IPS-15b (cell line): Measurements from ENCODE around the gene RNF20.
"Not testable (repeated sequence)": the region's sequence is repeated elsewhere in the genome, so short reads cannot be mapped to it uniquely, and the experiment has no call there.

ENCODE experiments used
- H3K27me3 ChIP-seq: one replicate; pipeline ENCODE4 v1.6.1; 2013; ENCODE audit warnings: low read length; ENCODE audit not compliant: control insufficient read depth, insufficient read depth
- H3K36me3 ChIP-seq: one replicate; pipeline ENCODE4 v1.6.1; 2013; ENCODE audit warnings: low read length; ENCODE audit not compliant: control insufficient read depth, insufficient read depth
- H3K4me1 ChIP-seq: one replicate; pipeline ENCODE4 v1.6.1; 2013; ENCODE audit warnings: mild to moderate bottlenecking, low read length; ENCODE audit not compliant: control insufficient read depth, insufficient read depth
- H3K4me3 ChIP-seq: one replicate; pipeline ENCODE4 v1.5.1; 2013; ENCODE audit warnings: low read depth, low read length
- H3K9ac ChIP-seq: one replicate; pipeline ENCODE4 v1.6.1; 2013; ENCODE audit warnings: low read depth, mild to moderate bottlenecking, low read length
- H3K9me3 ChIP-seq: one replicate; pipeline ENCODE4 v1.6.1; 2013; ENCODE audit warnings: mild to moderate bottlenecking, low read length; ENCODE audit not compliant: control insufficient read depth, insufficient read depth

The RNF20 gene

DNA sequence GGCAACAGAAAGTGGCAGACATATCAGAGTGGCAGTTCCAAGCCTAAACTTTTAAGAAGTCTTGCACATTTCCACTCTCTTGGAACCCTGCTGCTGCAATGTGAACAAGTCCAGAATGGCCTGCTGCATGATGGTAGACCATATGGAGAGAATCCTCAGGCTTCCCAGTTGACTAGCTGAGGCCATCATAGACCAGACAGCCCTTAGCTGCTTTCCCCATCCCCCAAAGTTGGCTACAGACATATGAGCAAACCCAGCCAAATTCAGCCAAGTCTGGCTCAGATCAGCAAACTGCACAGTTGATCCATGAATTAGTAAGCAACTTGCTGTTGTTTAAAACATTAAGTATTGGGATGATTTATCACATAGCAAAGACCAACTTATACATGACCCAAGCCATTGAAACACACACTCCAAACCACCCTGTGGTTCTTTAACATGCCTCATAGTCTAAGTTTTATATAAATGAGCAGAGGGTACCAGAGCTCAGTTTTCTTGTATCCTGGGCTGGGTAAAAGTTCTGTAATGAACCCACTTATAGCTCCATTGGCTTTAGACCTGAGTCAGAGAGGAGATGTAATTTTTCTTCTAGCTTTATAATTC, 41.2 kb downstream of the RNF20 start:
- Histone ChIP-seq H3K9ac (no peak overlapping the region), H3K9me3 (no peaks in the 10 kb centered on the region), H3K36me3 (no peaks in the 10 kb centered on the region), H3K4me1 (peaks cover 8% of the 10 kb centered on the region), H3K27me3 (no peaks in the 10 kb centered on the region), H3K4me3 (no peak overlapping the region)

DNA sequence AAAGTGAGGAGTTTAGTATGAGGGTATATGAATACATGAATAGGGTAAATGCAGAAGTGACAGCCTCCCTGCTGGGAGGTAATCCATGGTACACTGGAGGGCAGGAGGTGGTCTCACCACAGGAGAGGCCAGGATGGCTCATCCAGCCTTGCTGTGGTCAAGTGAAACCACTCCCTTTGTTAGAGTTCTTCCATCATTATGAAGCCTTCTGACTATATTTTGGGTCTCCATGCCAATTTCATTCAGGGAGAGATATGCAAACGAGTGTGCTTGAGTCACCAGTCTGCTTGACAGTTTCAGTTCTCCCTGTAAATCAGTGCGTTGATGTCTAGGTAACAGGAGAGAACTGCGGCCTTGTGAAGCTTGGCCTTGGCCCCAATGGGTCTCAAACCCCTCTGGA, 44.7 kb downstream of the RNF20 start:
- H3K36me3 ChIP-seq = no peaks in the 10 kb centered on the region
- no peaks in the 10 kb centered on the region for H3K9me3 ChIP-seq
- no peaks in the 10 kb centered on the region for H3K27me3 ChIP-seq
- H3K4me1 ChIP-seq = peaks cover 8% of the 10 kb centered on the region
- H3K9ac ChIP-seq = no peak overlapping the region
- no peak overlapping the region for H3K4me3 ChIP-seq

DNA sequence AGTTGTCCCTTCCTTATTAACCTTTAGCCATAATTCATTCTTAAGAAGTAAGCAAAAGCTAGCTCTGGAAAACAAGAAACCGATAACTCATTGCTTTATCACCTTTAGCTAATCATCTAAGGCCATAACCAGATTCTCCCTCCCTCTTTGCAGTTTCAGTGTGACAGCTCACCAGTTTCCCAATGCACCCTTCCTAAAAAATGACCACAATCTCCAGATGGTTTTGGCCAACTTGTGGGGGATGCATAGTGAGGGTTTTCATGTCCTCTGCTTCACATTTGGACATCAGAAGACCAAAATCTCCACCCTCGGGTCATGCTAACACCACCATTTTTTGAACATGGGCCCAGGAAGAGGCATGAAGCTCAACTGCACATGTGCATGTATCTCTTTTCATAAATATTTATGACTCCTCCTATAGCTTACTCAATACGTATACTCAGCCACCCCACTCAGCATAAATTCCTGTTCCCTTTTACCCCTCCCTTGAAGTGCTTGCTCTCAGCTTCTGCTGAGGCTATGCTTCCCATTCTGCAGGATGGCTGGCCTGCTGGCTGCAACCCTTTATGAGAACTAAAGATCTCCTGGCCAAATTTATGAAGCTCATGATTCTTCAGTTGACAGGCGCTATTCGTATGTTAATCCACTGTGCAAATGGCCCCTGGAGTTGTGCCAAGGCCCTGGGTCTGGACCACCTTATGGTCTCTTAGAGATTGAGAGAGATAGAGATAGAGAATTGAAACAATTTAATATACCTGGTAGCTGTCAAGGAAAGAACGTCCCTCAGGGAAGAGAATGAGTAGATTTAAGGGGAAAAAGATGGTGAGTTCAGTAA, 46.3 kb downstream of the RNF20 start:
- Histone ChIP-seq H3K9me3 (no peaks in the 10 kb centered on the region), H3K4me1 (peaks cover 12% of the 10 kb centered on the region), H3K36me3 (no peaks in the 10 kb centered on the region)

DNA sequence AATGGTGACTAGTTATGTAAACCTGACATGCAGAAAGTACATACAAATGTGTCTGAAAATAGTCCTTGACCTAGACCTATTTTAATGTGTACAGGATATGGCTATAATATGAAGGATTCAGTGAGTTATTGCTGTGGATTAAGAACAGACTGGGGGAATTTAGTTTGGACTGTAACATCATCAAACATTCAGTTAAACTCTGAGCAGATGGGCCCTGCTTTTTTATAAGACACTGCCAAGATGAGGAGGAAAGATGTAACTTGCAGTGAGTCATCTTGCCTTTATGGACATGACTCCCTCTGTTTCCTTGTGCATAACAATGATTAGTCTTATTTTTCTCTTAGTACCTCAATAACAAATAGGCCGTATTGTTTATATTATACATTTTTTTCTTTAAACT, 48.9 kb downstream of the RNF20 start:
- no peaks in the 10 kb centered on the region for H3K27me3 ChIP-seq
- H3K9ac ChIP-seq = no peak overlapping the region
- no peak overlapping the region for H3K4me3 ChIP-seq
- H3K9me3 ChIP-seq = no peaks in the 10 kb centered on the region
- no peaks in the 10 kb centered on the region for H3K36me3 ChIP-seq
- peaks cover 12% of the 10 kb centered on the region for H3K4me1 ChIP-seq

More for the DNA sequence above, 46.3 kb downstream of the RNF20 start:
- Histone ChIP-seq H3K27me3 (no peaks in the 10 kb centered on the region), H3K4me3 (no peak overlapping the region), H3K9ac (no peak overlapping the region)

DNA sequence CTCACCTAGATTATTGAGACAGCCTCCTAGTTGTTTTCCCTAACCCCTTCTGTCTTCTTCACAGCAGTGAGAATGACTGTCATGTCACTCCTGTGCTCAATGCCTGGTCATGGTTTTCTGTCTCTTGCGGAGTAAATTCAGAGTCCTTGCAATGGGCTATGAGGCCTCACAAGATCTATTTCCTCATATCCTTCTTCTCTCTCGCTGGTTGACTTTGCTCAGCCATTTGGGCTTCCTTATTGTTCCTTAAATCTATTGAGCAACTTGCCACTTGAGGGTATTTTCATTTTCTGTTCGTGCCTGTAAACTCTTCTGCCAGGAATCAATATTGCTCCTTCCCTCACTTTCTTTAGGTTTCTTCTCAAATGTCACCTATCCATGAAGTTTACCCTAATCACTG, 52.1 kb downstream of the RNF20 start:
- Histone ChIP-seq H3K4me1 (peaks cover 12% of the 10 kb centered on the region), H3K9ac (no peak overlapping the region), H3K36me3 (no peaks in the 10 kb centered on the region)

DNA sequence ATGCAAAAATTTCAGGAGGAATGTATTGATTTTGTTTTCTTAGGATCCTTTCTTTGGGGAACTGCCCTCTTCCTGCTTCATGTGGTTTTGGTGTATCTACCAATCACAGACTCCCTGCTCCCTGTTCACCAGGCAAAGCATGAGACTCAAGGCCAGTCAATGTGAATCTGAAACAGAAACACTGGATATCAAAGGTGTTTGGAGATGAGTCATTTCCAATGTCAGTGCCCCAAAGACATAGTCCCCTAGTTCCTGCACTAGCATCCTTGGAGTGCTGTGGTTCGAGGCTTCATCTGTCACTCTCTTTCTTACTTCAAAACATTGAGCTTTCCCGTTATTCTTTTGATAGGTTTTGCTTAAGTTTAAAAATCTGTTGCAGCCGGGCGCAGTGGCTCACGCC, 53.0 kb downstream of the RNF20 start:
- H3K36me3 ChIP-seq = no peaks in the 10 kb centered on the region
- no peak overlapping the region for H3K9ac ChIP-seq
- peaks cover 12% of the 10 kb centered on the region for H3K4me1 ChIP-seq
- H3K27me3 ChIP-seq = no peaks in the 10 kb centered on the region
- H3K9me3 ChIP-seq = no peaks in the 10 kb centered on the region
- no peak overlapping the region for H3K4me3 ChIP-seq

More for the DNA sequence above, 52.1 kb downstream of the RNF20 start:
- Histone ChIP-seq H3K9me3 (no peaks in the 10 kb centered on the region), H3K4me3 (no peak overlapping the region), H3K27me3 (no peaks in the 10 kb centered on the region)

DNA sequence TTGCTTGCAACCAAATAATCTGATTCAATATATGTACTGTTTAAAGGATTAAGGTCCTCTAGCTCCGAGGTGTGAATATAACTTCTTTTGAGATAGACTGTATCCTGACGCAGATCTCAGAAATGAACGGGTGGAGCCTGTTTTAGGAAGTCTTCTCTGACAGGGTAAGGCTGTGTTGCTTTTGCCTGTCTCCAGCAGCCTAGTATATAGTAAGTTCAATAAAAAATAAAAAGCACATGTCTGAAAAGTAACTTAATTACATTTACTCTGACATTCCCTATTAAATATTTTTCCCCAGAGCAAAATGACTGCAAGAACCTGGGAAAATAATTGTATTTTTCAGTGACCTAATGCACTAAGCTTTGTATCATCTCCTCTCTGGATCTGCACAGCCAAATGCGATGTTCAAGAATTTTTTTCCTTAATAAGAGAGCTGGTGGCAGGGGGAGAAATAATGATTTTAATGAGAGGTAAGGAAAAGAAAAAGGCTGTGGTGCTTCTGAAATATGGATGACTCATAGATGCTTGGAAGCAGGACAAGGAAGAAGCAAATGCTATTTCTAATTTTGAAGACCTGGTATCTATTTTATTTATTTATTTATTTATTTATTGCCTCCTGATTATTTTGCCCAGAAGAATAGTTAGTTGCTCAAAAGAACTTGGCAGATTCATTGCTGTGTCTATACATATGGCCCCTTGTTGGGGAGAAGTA, 53.8 kb downstream of the RNF20 start:
- Histone ChIP-seq H3K4me1 (peaks cover 10% of the 10 kb centered on the region), H3K27me3 (no peaks in the 10 kb centered on the region), H3K9ac (no peak overlapping the region), H3K4me3 (no peak overlapping the region), H3K9me3 (no peaks in the 10 kb centered on the region), H3K36me3 (no peaks in the 10 kb centered on the region)

DNA sequence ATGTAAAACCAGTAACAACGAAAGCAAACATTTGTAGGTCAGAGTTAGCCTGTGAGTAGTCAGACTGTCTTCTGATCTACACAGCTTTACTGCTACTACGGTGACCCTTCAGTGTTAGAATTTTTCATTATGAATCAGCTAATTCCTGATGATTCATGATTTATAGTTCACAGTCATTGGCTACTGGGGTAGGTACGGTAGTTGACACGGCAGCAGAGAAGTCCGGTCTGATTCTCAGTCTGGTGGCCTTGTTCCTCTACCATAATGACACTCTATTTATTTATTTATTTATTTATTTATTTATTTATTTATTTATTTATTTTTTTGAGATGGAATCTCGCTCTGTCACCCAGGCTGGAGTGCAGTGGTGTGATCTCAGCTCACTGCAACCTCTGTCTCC, 56.4 kb downstream of the RNF20 start:
- not testable (repeated sequence) for H3K9ac ChIP-seq, H3K9me3 ChIP-seq, H3K4me3 ChIP-seq, H3K4me1 ChIP-seq, H3K27me3 ChIP-seq, H3K36me3 ChIP-seq

DNA sequence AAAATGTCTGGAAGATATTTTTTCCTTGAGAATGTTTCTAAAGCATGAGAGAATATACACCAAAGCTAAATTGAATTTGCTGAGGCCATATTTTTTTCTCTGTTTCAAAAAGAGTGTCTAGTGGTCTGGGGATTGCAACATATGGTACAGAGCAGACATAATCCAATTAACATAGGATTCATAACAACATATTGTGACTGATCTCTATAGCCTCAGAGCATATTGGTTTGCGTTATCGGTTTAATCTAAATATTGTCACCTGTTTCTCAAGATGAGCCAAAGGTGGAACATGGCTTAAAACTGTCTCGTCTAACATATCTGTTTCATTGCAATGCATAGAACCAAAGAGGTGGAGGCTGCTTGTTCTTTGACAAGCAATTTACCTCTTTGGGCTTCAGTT, 57.2 kb downstream of the RNF20 start:
- Histone ChIP-seq H3K4me1 (no peaks in the 10 kb centered on the region), H3K4me3 (no peak overlapping the region), H3K9me3 (no peaks in the 10 kb centered on the region)

DNA sequence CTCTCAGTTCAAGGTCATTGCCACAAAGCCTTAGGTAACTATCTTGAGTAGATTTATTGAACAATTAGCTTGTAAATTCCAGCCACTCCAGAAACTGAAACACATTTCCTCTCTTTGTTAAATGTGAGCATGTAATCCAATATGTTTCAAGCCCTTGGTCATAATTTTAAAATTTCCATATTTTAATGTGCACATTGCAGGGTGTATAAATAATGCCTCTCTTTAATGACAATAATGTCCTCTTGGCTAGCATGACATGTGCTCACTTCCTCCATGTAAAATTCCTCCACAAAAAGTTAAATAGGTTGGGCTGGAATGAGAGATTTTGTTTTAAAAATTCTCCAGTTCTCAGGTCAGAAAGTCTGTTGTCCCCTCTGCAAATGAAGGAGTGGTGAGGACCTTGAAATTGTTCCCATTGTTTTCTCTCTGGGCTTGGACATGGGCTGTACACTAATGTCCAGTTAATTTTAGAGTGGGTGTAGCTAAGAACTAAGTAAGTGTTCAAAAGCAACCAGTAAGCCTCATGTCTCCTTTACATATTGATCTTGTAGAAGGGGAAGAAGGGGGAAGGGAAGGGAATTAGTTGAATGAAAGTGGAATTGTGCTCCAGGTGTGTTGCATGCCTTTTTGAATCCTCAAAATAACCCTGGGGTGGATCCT, 58.3 kb downstream of the RNF20 start:
- no peaks in the 10 kb centered on the region for H3K27me3 ChIP-seq
- H3K9ac ChIP-seq = no peak overlapping the region
- H3K4me3 ChIP-seq = no peak overlapping the region
- no peaks in the 10 kb centered on the region for H3K9me3 ChIP-seq
- no peaks in the 10 kb centered on the region for H3K36me3 ChIP-seq
- no peaks in the 10 kb centered on the region for H3K4me1 ChIP-seq

More for the DNA sequence above, 57.2 kb downstream of the RNF20 start:
- Histone ChIP-seq H3K36me3 (no peaks in the 10 kb centered on the region), H3K9ac (no peak overlapping the region), H3K27me3 (no peaks in the 10 kb centered on the region)

DNA sequence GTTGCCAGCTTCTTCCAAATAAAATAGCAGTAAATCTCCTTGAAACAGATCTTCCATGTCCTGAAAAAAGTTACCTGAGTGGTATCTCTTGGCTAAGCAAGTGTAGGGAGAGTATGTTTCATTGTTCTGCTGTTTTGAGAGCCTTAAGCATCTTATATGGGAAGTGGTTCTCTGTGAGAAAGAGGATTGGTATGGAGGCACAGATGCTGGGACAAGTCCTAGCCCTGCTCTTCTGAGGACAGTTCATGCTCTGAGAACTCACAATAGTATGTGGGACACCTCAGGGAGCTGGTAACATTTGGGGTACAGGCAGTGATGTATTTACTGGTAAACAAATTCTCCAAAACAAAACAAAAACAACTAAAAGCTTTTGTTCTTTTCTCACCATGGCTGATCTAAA, 59.1 kb downstream of the RNF20 start:
- H3K4me3 ChIP-seq = no peak overlapping the region
- H3K4me1 ChIP-seq = no peaks in the 10 kb centered on the region
- H3K27me3 ChIP-seq = no peaks in the 10 kb centered on the region
- H3K9ac ChIP-seq = no peak overlapping the region
- no peaks in the 10 kb centered on the region for H3K9me3 ChIP-seq
- H3K36me3 ChIP-seq = no peaks in the 10 kb centered on the region
